H1 (cell line): ENCODE results near the gene E2F2.

Experiments
- CTCF ChIP-seq, 3 experiments: IDR thresholded peaks; 1 replicate in 2 of 3; 2 replicates in 1 of 3; pipeline versions ENCODE4 v1.5.1 to v1.6.1; 2011; ENCODE audit warnings: low read length in 3 of 3, mild to moderate bottlenecking in 3 of 3, inconsistent platforms in 2 of 3, low read depth in 1 of 3, moderate library complexity in 1 of 3; ENCODE audit not compliant: insufficient read depth in 1 of 3; ENCODE audit errors: control extremely low read depth in 1 of 3
- POLR2AphosphoS5 ChIP-seq: IDR thresholded peaks from 2 replicates; pipeline ENCODE4 v1.6.1; 2011; ENCODE audit warnings: low read depth, low read length

- TF ChIP-seq CTCF (IDR thresholded peaks at IDR 0.05; ENCODE audit: control extremely low read depth in 1 of 3, insufficient read depth in 1 of 3, low read depth in 1 of 3, low read length in 3 of 3) (no peak), POLR2AphosphoS5 (no peak)
Observed at GRCh38 chr1:23524163-23524562, 6.9 kb downstream of the E2F2 start.
